SK-N-SH (cell line): ENCODE data around the gene AGMO.

Source experiments
- EP300 ChIP-seq, 2 experiments: IDR thresholded peaks; 2 replicates each; pipeline versions ENCODE4 v1.4.0 to v1.6.1; 2012; ENCODE audit warnings: borderline replicate concordance in 1 of 2, low read depth in 1 of 2, low read length in 1 of 2
- FOSL2 ChIP-seq: IDR thresholded peaks from 2 replicates; pipeline ENCODE4 v1.4.0; 2012; ENCODE audit warnings: low read depth, mild to moderate bottlenecking, moderate library complexity, borderline replicate concordance
- FOXM1 ChIP-seq: IDR thresholded peaks from 2 replicates; pipeline ENCODE4 v1.4.0; 2012; ENCODE audit warnings: low read depth, mild to moderate bottlenecking
- JUND ChIP-seq: IDR thresholded peaks from 2 replicates; pipeline ENCODE4 v1.4.0; 2012
- REST ChIP-seq: IDR thresholded peaks from 2 replicates; pipeline ENCODE4 v1.6.1; 2012; ENCODE audit warnings: mild to moderate bottlenecking, low read depth, low read length, moderate library complexity
- RFX5 ChIP-seq: IDR thresholded peaks from 2 replicates; pipeline ENCODE4 v1.6.1; 2012; ENCODE audit warnings: mild to moderate bottlenecking, improper control_type of control experiment, low read length
- RXRA ChIP-seq: IDR thresholded peaks from 2 replicates; pipeline ENCODE4 v1.4.0; 2012; ENCODE audit warnings: low read depth, mild to moderate bottlenecking, borderline replicate concordance
- TCF12 ChIP-seq: IDR thresholded peaks from 2 replicates; pipeline ENCODE4 v1.4.0; 2012
- TEAD4 ChIP-seq: IDR thresholded peaks from 2 replicates; pipeline ENCODE4 v1.4.0; 2012; ENCODE audit warnings: mild to moderate bottlenecking, borderline replicate concordance; ENCODE audit not compliant: insufficient read depth
- YY1 ChIP-seq: IDR thresholded peaks from 2 replicates; pipeline ENCODE4 v1.4.0; 2012; ENCODE audit warnings: low read depth, mild to moderate bottlenecking
- TF ChIP-seq, protein P1 (sequence below): IDR thresholded peaks from 2 replicates; pipeline ENCODE4 v1.4.0; 2012; ENCODE audit warnings: low read depth
- TF ChIP-seq, protein P2 (sequence below): fragments of 200-600 bp; sonication (generic); IDR thresholded peaks from 2 replicates; pipeline ENCODE4 v1.6.1; 2017; ENCODE audit warnings: antibody characterized with exemption, mild to moderate bottlenecking, moderate library complexity

DNA sequence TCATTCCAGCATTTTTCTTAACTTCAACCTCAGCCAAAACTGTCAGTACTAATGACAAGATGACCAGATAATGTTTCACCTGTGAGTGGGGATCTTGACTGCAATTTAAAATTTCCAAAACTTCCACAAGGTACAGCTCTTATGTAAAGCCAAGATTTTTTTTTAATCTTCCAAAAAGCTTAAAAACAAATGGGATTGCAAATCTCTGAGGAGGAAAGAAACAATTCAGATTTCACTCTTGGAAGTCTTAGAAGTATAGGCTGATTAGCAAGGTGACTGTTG, 90.2 kb downstream of the AGMO start:
- TF ChIP-seq FOXM1 (no peak), EP300 (IDR thresholded peaks at IDR 0.05; ENCODE audit: borderline replicate concordance in 1 of 2, low read depth in 1 of 2, low read length in 1 of 2) (no peak), JUND (no peak), RFX5 (no peak), TCF12 (no peak), YY1 (no peak), RXRA (no peak), REST (no peak), FOSL2 (no peak), TEAD4 (no peak)
- TF ChIP-seq, protein P1, sequence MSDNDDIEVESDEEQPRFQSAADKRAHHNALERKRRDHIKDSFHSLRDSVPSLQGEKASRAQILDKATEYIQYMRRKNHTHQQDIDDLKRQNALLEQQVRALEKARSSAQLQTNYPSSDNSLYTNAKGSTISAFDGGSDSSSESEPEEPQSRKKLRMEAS = no peak
- TF ChIP-seq, protein P2, sequence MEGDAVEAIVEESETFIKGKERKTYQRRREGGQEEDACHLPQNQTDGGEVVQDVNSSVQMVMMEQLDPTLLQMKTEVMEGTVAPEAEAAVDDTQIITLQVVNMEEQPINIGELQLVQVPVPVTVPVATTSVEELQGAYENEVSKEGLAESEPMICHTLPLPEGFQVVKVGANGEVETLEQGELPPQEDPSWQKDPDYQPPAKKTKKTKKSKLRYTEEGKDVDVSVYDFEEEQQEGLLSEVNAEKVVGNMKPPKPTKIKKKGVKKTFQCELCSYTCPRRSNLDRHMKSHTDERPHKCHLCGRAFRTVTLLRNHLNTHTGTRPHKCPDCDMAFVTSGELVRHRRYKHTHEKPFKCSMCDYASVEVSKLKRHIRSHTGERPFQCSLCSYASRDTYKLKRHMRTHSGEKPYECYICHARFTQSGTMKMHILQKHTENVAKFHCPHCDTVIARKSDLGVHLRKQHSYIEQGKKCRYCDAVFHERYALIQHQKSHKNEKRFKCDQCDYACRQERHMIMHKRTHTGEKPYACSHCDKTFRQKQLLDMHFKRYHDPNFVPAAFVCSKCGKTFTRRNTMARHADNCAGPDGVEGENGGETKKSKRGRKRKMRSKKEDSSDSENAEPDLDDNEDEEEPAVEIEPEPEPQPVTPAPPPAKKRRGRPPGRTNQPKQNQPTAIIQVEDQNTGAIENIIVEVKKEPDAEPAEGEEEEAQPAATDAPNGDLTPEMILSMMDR = no peak
